VCaP (cell line): Measurements from ENCODE around the gene RBM26.
"Not testable (repeated sequence)": the region's sequence is repeated elsewhere in the genome, so short reads cannot be mapped to it uniquely, and the experiment has no call there.

Experiments used
- H3K27ac ChIP-seq: fragments of 450-650 bp; 2 replicates; pipeline ENCODE4 v1.5.1; 2017
- CTCF ChIP-seq: fragments of 450-650 bp; conservative IDR thresholded peaks from 2 replicates; pipeline ENCODE4 v1.5.1; 2017; ENCODE audit warnings: mild to moderate bottlenecking, moderate library complexity

Gene RBM26

GRCh38 chr13:79281339-79281747 is 124.7 kb downstream of the RBM26 start:
- TF ChIP-seq CTCF, result no peak
- no peak overlapping the region for H3K27ac ChIP-seq

- not testable (repeated sequence) for H3K27ac ChIP-seq
Measured at GRCh38 chr13:79279735-79280134, 126.3 kb downstream of the RBM26 start.

GRCh38 chr13:79273045-79273444 is 133.0 kb downstream of the RBM26 start:
- no peak for TF ChIP-seq CTCF
- H3K27ac ChIP-seq, result no peak overlapping the region

- no peak overlapping the region for H3K27ac ChIP-seq
- TF ChIP-seq CTCF, result no peak
Measured at GRCh38 chr13:79271616-79272015, 134.4 kb downstream of the RBM26 start.

GRCh38 chr13:79270859-79271258 is 135.2 kb downstream of the RBM26 start:
- H3K27ac ChIP-seq, result no peak overlapping the region
- TF ChIP-seq CTCF, result no peak
